H1 (cell line): ENCODE measurements around the gene FOXN1. TPM values are rescaled to one million over a fixed set of nuclear protein-coding genes. Genes with fewer than 3 reads are reported as not detected.

Experiments
- CTCF ChIA-PET: fragments of 300-600 bp; sonication (Branson Sonifier 250); formaldehyde crosslinking; loops from one replicate; lab custom pipeline; 2021; ENCODE audit not compliant: partially characterized antibody; lab: Charles Lee
- POLR2A ChIA-PET: fragments of 300-600 bp; sonication (Branson Sonifier 250); formaldehyde crosslinking; loops from one replicate; lab custom pipeline; 2021; ENCODE audit warnings: inconsistent platforms; ENCODE audit not compliant: partially characterized antibody; lab: Charles Lee
- DNase-seq, 2 experiments: peaks; one replicate each; pipeline versions ENCODE4 v3.0.0 to v3.0.0-alpha.2; 2010 to 2022; ENCODE audit warnings: low spot score in 2 of 2, low read depth in 1 of 2, mixed read lengths in 1 of 2
- FAIRE-seq: peaks from 2 replicates; lab custom pipeline; 2011; peaks lifted over from hg19 to GRCh38; lab: Jason Lieb, UNC
- H2AFZ ChIP-seq: 2 replicates; pipeline ENCODE4 v1.8.1; 2012; ENCODE audit warnings: low read length, inconsistent platforms
- H2AK5ac ChIP-seq: 2 replicates; pipeline ENCODE4 v1.6.1; 2013; ENCODE audit warnings: low read depth, low read length
- H2BK120ac ChIP-seq: replicated peaks from 2 replicates; pipeline ENCODE3; 2013; ENCODE audit warnings: low read depth, low read length, inconsistent platforms
- H2BK12ac ChIP-seq: 2 replicates; pipeline ENCODE4 v1.6.1; 2013; ENCODE audit warnings: low read depth, low read length
- H2BK15ac ChIP-seq: 2 replicates; pipeline ENCODE4 v1.6.1; 2013; ENCODE audit warnings: low read length
- H2BK20ac ChIP-seq: 2 replicates; pipeline ENCODE4 v1.6.1; 2013; ENCODE audit warnings: low read length
- H2BK5ac ChIP-seq: 2 replicates; pipeline ENCODE4 v1.6.1; 2013; ENCODE audit warnings: low read depth, low read length
- H3K14ac ChIP-seq: 2 replicates; pipeline ENCODE4 v1.6.1; 2013; ENCODE audit warnings: inconsistent platforms; ENCODE audit not compliant: insufficient read length
- H3K18ac ChIP-seq: 2 replicates; pipeline ENCODE4 v1.6.1; 2013; ENCODE audit warnings: low read length; ENCODE audit errors: extremely low read depth
- H3K23ac ChIP-seq: 2 replicates; pipeline ENCODE4 v1.6.1; 2013; ENCODE audit warnings: inconsistent platforms; ENCODE audit not compliant: insufficient read length
- H3K23me2 ChIP-seq: 2 replicates; pipeline ENCODE4 v1.6.1; 2013; ENCODE audit warnings: low read depth, low read length
- H3K27ac ChIP-seq: 2 replicates; pipeline ENCODE4 v1.6.1; 2011; ENCODE audit warnings: low read depth, low read length, inconsistent platforms
- H3K27me3 ChIP-seq, 4 experiments: replicated peaks in 1 of 4; 1 replicate in 1 of 4; 2 replicates in 3 of 4; pipeline versions ENCODE4 v1.6.1 to v1.8.1; 2011 to 2013; ENCODE audit warnings: low read length in 3 of 4, mild to moderate bottlenecking in 3 of 4, inconsistent platforms in 2 of 4, mixed read lengths in 2 of 4, moderate library complexity in 1 of 4; ENCODE audit not compliant: control insufficient read depth in 3 of 4, insufficient read depth in 3 of 4; ENCODE audit errors: extremely low read depth in 1 of 4
- H3K36me3 ChIP-seq, 4 experiments: 2 replicates each; pipeline versions ENCODE4 v1.6.1 to v1.8.1; 2011 to 2013; ENCODE audit warnings: mild to moderate bottlenecking in 4 of 4, low read length in 3 of 4, moderate library complexity in 2 of 4, control low read depth in 1 of 4, inconsistent platforms in 1 of 4; ENCODE audit not compliant: insufficient read depth in 4 of 4, control insufficient read depth in 2 of 4
- H3K4ac ChIP-seq: replicated peaks from 2 replicates; pipeline ENCODE3; 2013; ENCODE audit warnings: low read length, low read depth, mixed read lengths, inconsistent platforms; ENCODE audit not compliant: insufficient read length
- H3K4me1 ChIP-seq, 4 experiments: replicated peaks in 1 of 4; 1 replicate in 1 of 4; 2 replicates in 3 of 4; pipeline versions ENCODE4 v1.6.1 to v1.8.1; 2011 to 2013; ENCODE audit warnings: low read length in 3 of 4, inconsistent platforms in 2 of 4, mixed read lengths in 1 of 4; ENCODE audit not compliant: insufficient read depth in 4 of 4, control insufficient read depth in 3 of 4
- H3K4me2 ChIP-seq, 2 experiments: 2 replicates each; pipeline versions ENCODE4 v1.6.1 to v1.8.1; 2011 to 2013; ENCODE audit warnings: low read depth in 2 of 2, low read length in 2 of 2, control low read depth in 1 of 2, inconsistent platforms in 1 of 2, mild to moderate bottlenecking in 1 of 2; ENCODE audit not compliant: insufficient read depth in 1 of 2
- H3K4me3 ChIP-seq, 4 experiments: fragments of 200-600, 300-600 bp in 1 of 4; sonication (generic), shearing (Covaris generic), sonication (Bioruptor Twin) in 1 of 4; 2 replicates each; pipeline versions ENCODE4 v1.5.1 to v1.8.1; 2011 to 2016; ENCODE audit warnings: low read length in 4 of 4, low read depth in 3 of 4, control low read depth in 2 of 4, inconsistent platforms in 2 of 4, mild to moderate bottlenecking in 2 of 4, mixed read lengths in 1 of 4, moderate library complexity in 1 of 4; ENCODE audit not compliant: insufficient read depth in 2 of 4; ENCODE audit errors: extremely low read depth in 1 of 4
- H3K56ac ChIP-seq: replicated peaks from 2 replicates; pipeline ENCODE3; 2013; ENCODE audit warnings: low read depth, mild to moderate bottlenecking, mixed read lengths, low read length, inconsistent platforms; ENCODE audit not compliant: insufficient read length
- H3K79me1 ChIP-seq: 2 replicates; pipeline ENCODE4 v1.6.1; 2013; ENCODE audit warnings: low read depth, low read length, control low read depth
- H3K79me2 ChIP-seq, 2 experiments: 2 replicates each; pipeline versions ENCODE4 v1.6.1 to v1.8.1; 2012 to 2013; ENCODE audit warnings: low read length in 2 of 2, mild to moderate bottlenecking in 2 of 2, inconsistent platforms in 1 of 2; ENCODE audit not compliant: insufficient read depth in 2 of 2, control insufficient read depth in 1 of 2
- H3K9ac ChIP-seq, 4 experiments: replicated peaks in 1 of 4; 1 replicate in 1 of 4; 2 replicates in 3 of 4; pipeline versions ENCODE4 v1.6.1 to v1.8.1; 2011 to 2013; ENCODE audit warnings: low read depth in 3 of 4, low read length in 3 of 4, control low read depth in 2 of 4, mild to moderate bottlenecking in 2 of 4, moderate library complexity in 2 of 4, inconsistent platforms in 1 of 4; ENCODE audit errors: extremely low read depth in 1 of 4
- H3K9me3 ChIP-seq, 2 experiments: 2 replicates each; pipeline versions ENCODE4 v1.6.1 to v1.8.1; 2012 to 2013; ENCODE audit warnings: mild to moderate bottlenecking in 2 of 2, moderate library complexity in 2 of 2, control low read depth in 1 of 2, inconsistent platforms in 1 of 2, low read depth in 1 of 2, low read length in 1 of 2, mixed read lengths in 1 of 2; ENCODE audit not compliant: insufficient read depth in 2 of 2
- H4K20me1 ChIP-seq, 2 experiments: replicated peaks in 1 of 2; 2 replicates each; pipeline versions ENCODE3 to v1.8.1; 2011 to 2013; ENCODE audit warnings: inconsistent platforms in 2 of 2, low read length in 2 of 2, mild to moderate bottlenecking in 1 of 2; ENCODE audit not compliant: insufficient read depth in 2 of 2, control insufficient read depth in 1 of 2
- H4K5ac ChIP-seq: 2 replicates; pipeline ENCODE4 v1.6.1; 2013; ENCODE audit warnings: low read length, low read depth, mixed read lengths, inconsistent platforms; ENCODE audit not compliant: insufficient read length
- H4K8ac ChIP-seq: 2 replicates; pipeline ENCODE4 v1.8.0; 2013; ENCODE audit warnings: mild to moderate bottlenecking, moderate library complexity, low read length, inconsistent platforms; ENCODE audit not compliant: insufficient read depth; ENCODE audit errors: extremely low read depth
- H4K91ac ChIP-seq: replicated peaks from 2 replicates; pipeline ENCODE3; 2013; ENCODE audit warnings: low read length, mixed read lengths, inconsistent platforms; ENCODE audit not compliant: insufficient read length
- BACH1 ChIP-seq: IDR thresholded peaks from 2 replicates; pipeline ENCODE4 v1.6.1; 2012; ENCODE audit warnings: low read length, improper control_type of control experiment
- EP300 ChIP-seq, 2 experiments: IDR thresholded peaks; 1 replicate in 1 of 2; 2 replicates in 1 of 2; pipeline ENCODE4 v1.6.1; 2011 to 2012; ENCODE audit warnings: low read depth in 2 of 2, low read length in 2 of 2, mild to moderate bottlenecking in 2 of 2, borderline replicate concordance in 1 of 2, inconsistent platforms in 1 of 2, moderate library complexity in 1 of 2
- POLR2AphosphoS5 ChIP-seq: IDR thresholded peaks from 2 replicates; pipeline ENCODE4 v1.6.1; 2011; ENCODE audit warnings: low read depth, low read length
- SAP30 ChIP-seq: fragments of 300-600 bp; sonication (generic); IDR thresholded peaks from 2 replicates; pipeline ENCODE4 v1.7.1; 2012; ENCODE audit warnings: low read length, moderate library complexity, mild to moderate bottlenecking, inconsistent platforms; ENCODE audit not compliant: insufficient read depth, insufficient replicate concordance
- SIRT6 ChIP-seq: IDR thresholded peaks from one replicate; pipeline ENCODE4 v1.7.1; 2012; ENCODE audit warnings: low read length, inconsistent platforms
- SP1 ChIP-seq: IDR thresholded peaks from 2 replicates; pipeline ENCODE4 v1.6.1; 2011; ENCODE audit warnings: low read depth, low read length
- SP4 ChIP-seq: IDR thresholded peaks from 2 replicates; pipeline ENCODE4 v1.6.1; 2012; ENCODE audit warnings: low read length, inconsistent platforms
- YY1 ChIP-seq: IDR thresholded peaks from 2 replicates; pipeline ENCODE4 v1.6.1; 2011; ENCODE audit warnings: low read depth, mild to moderate bottlenecking, low read length
- WGBS, 2 experiments: shearing (Covaris generic) in 1 of 2; methylation state at CpG; one replicate each; pipeline versions ENCODE4 v1.1.6 to v1.1.7; 2013 to 2015; ENCODE audit warnings: low lambda C conversion rate in 2 of 2, mixed read lengths in 2 of 2, inconsistent platforms in 1 of 2, low coverage in 1 of 2, missing lambda C conversion rate in 1 of 2; ENCODE audit not compliant: insufficient replicate concordance in 2 of 2, insufficient coverage in 1 of 2, insufficient read length in 1 of 2; ENCODE audit errors: extremely low coverage in 1 of 2, missing lambda C conversion rate in 1 of 2; 5-methylcytosine and 5-hydroxymethylcytosine counted together
- polyA plus RNA-seq, 7 experiments: library from polyadenylated mRNA; depleted of rRNA in 3 of 7; stranded (reverse) in 5 of 7; unstranded in 2 of 7; fragments of >200 nt in 5 of 7; fragments of 200-250 nt in 2 of 7; gene quantifications; 1 replicate in 5 of 7; 2 replicates in 1 of 7; 4 replicates in 1 of 7; pipeline versions ENCODE4 v1.2.1 to v1.2.3, GENCODE V29; 2011 to 2013; ENCODE audit warnings: missing spikeins in 2 of 7, mixed read lengths in 2 of 7
- total RNA-seq: library from RNA; stranded (reverse); fragmentation: NEBNext Ultra II Directional; extraction: Animal tissue kit (Norgen Biotek cat#: 25700); gene quantifications from 2 replicates; pipeline ENCODE4 v1.2.1, GENCODE V29; 2021

The FOXN1 gene
- total and polyA plus RNA-seq, 2 of the 8 experiments (the other 6 are each of a cell fraction or from before 2014, with no cell fraction given) = not detected

GRCh38 chr17:28528327-28529012 lies 22.3 kb downstream of the FOXN1 start:
- no peaks in the 10 kb centered on the region for H3K79me1 ChIP-seq
- no peak overlapping the region for H2AFZ ChIP-seq
- no peaks in the 10 kb centered on the region for H3K27me3 ChIP-seq
- H4K8ac ChIP-seq = no peak overlapping the region
- H3K14ac ChIP-seq = no peak overlapping the region
- H3K9ac ChIP-seq = no peak overlapping the region
- TF ChIP-seq POLR2AphosphoS5 (no peak), SIRT6 (no peak), SAP30 (no peak), SP1 (no peak), EP300 (IDR thresholded peaks at IDR 0.05; ENCODE audit: borderline replicate concordance in 1 of 2, low read depth in 2 of 2, low read length in 2 of 2) (no peak), YY1 (no peak), SP4 (no peak), BACH1 (no peak)
- TF ChIP-seq, all 59 proteins: peak for 0
- no peak for DNase-seq
- H3K18ac ChIP-seq = no peak overlapping the region
- no peaks in the 10 kb centered on the region for H3K9me3 ChIP-seq
- no peak overlapping the region for H3K4me3 ChIP-seq
- no peak overlapping the region for H3K4ac ChIP-seq
- no peak overlapping the region for H2BK20ac ChIP-seq
- CTCF ChIA-PET = interaction anchor here (0.9 to 5.9 kb wide), 5 partner anchors 11 to 31 kb away, joined by 3 to 45 read pairs (median 4); no protein-coding TSS in a partner anchor
- H3K36me3 ChIP-seq = no peaks in the 10 kb centered on the region
- no peak overlapping the region for H4K5ac ChIP-seq
- no peak overlapping the region for H3K27ac ChIP-seq
- H3K56ac ChIP-seq = no peak overlapping the region
- no peak overlapping the region for H2BK120ac ChIP-seq
- WGBS, 2 experiments = 84% methylated on average over 9 of the region's 9 CpGs; no CpG with 5 or more reads in 1 of the 2 experiments
- H2AK5ac ChIP-seq = no peak overlapping the region
- H2BK5ac ChIP-seq = no peak overlapping the region
- H3K23me2 ChIP-seq = no peaks in the 10 kb centered on the region
- no peak for FAIRE-seq
- POLR2A ChIA-PET = interaction anchor here (1.1 kb wide), 1 partner anchor 15 kb away, joined by 3 read pairs; no protein-coding TSS in a partner anchor
- no peaks in the 10 kb centered on the region for H4K20me1 ChIP-seq
- H2BK15ac ChIP-seq = no peak overlapping the region
- H2BK12ac ChIP-seq = no peak overlapping the region
- H3K4me1 ChIP-seq = peaks cover 0 to 5% (median 0%) of the 10 kb centered on the region in 4 experiments; a peak in 2 of 7 replicates
- H3K4me2 ChIP-seq = no peak overlapping the region
- H4K91ac ChIP-seq = no peak overlapping the region
- H3K23ac ChIP-seq = no peak overlapping the region
- H3K79me2 ChIP-seq = no peaks in the 10 kb centered on the region
